Measurements from ENCODE around the gene COL21A1. TPM values are rescaled to one million over a fixed set of nuclear protein-coding genes. Genes with fewer than 3 reads are reported as not detected.

The COL21A1 gene
- total RNA-seq, 1 experiment from 2014 or later: 1.8 TPM

DNA sequence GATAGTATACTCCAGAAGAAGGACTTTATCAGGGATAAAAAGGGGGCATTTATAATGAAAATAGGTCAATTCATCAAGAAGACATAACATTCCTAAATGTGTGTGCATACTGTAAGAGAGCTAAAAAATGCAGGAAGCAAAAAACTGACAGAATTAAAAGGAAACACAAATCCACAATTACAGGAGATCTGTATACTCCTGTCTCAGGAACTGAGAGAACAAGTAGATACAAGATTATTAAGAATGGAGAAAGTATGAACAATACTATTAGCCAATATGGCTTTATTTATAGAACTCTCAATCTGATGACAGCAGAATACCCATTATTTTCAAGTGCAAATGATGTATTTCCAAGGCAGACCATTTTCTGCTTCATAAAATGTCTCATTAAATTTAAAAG lies 204.3 kb downstream of the COL21A1 start:
- Histone ChIP-seq H3K27me3 (ENCODE audit: insufficient read depth, low read length) (no peaks in the 10 kb centered on the region), H2AK5ac (ENCODE audit: insufficient read length, low read length) (no peak overlapping the region), H2AFZ (ENCODE audit: low read length) (no peak overlapping the region), H3K27ac (ENCODE audit: insufficient read length, low read depth, low read length) (no peak overlapping the region), H4K8ac (replicated peaks; ENCODE audit: insufficient read length, low read depth, low read length) (no peak overlapping the region), H3T11ph (ENCODE audit: low read length) (no peak overlapping the region), H3K9ac (ENCODE audit: extremely low read depth, insufficient read length, low read length) (no peak overlapping the region), H3K4ac (ENCODE audit: low read depth, low read length) (no peak overlapping the region), H2BK15ac (ENCODE audit: low read depth, low read length) (no peak overlapping the region), H3K23ac (ENCODE audit: insufficient read length, low read depth, low read length) (no peak overlapping the region), H3K23me2 (ENCODE audit: insufficient read length, low read depth, low read length, poor library complexity, severe bottlenecking) (no peaks in the 10 kb centered on the region), H4K5ac (ENCODE audit: insufficient read length, low read depth, low read length) (no peak overlapping the region), H2BK120ac (ENCODE audit: low read depth, low read length, poor library complexity, severe bottlenecking) (no peak overlapping the region), H3K4me1 (ENCODE audit: insufficient read depth, low read length) (no peaks in the 10 kb centered on the region), H4K91ac (ENCODE audit: insufficient read length, low read depth, low read length) (no peak overlapping the region), H3K79me2 (ENCODE audit: insufficient read depth, low read length) (no peaks in the 10 kb centered on the region), H2BK12ac (ENCODE audit: insufficient read length, low read depth, low read length) (no peak overlapping the region), H3K4me2 (ENCODE audit: insufficient read depth, insufficient read length, low read length) (no peak overlapping the region), H4K20me1 (ENCODE audit: control insufficient read depth, insufficient read depth, insufficient read length) (no peaks in the 10 kb centered on the region), H3K79me1 (ENCODE audit: insufficient read depth, low read depth, low read length, poor library complexity, severe bottlenecking) (no peaks in the 10 kb centered on the region), H3K18ac (ENCODE audit: insufficient read length, low read depth, low read length) (no peak overlapping the region), H2BK20ac (ENCODE audit: low read depth, low read length, poor library complexity, severe bottlenecking) (no peak overlapping the region), H3K56ac (ENCODE audit: insufficient read length, low read depth, low read length) (no peak overlapping the region), H3K14ac (ENCODE audit: insufficient read depth, low read length) (no peak overlapping the region), H3K9me3 (ENCODE audit: control insufficient read depth, low read depth, low read length) (no peaks in the 10 kb centered on the region), H2BK5ac (ENCODE audit: insufficient read length, low read length) (no peak overlapping the region)
- H3K4me1 Mint-ChIP-seq: no peaks in the 10 kb centered on the region
- H3K36me3 Mint-ChIP-seq (ENCODE audit: insufficient read depth in 1 of 3, low read depth in 3 of 3): no peaks in the 10 kb centered on the region
- no peaks in the 10 kb centered on the region for H3K27me3 Mint-ChIP-seq (ENCODE audit: low read depth)
- no peak overlapping the region for H3K27ac Mint-ChIP-seq
- no peaks in the 10 kb centered on the region for H3K9me3 Mint-ChIP-seq
- H3K4me3 Mint-ChIP-seq: no peak overlapping the region
- TF ChIP-seq, protein P1, sequence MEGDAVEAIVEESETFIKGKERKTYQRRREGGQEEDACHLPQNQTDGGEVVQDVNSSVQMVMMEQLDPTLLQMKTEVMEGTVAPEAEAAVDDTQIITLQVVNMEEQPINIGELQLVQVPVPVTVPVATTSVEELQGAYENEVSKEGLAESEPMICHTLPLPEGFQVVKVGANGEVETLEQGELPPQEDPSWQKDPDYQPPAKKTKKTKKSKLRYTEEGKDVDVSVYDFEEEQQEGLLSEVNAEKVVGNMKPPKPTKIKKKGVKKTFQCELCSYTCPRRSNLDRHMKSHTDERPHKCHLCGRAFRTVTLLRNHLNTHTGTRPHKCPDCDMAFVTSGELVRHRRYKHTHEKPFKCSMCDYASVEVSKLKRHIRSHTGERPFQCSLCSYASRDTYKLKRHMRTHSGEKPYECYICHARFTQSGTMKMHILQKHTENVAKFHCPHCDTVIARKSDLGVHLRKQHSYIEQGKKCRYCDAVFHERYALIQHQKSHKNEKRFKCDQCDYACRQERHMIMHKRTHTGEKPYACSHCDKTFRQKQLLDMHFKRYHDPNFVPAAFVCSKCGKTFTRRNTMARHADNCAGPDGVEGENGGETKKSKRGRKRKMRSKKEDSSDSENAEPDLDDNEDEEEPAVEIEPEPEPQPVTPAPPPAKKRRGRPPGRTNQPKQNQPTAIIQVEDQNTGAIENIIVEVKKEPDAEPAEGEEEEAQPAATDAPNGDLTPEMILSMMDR (conservative IDR thresholded peaks at IDR 0.05): no peak
- no peak for DNase-seq
